HEK293 (cell line): Measurements from ENCODE around the gene TCF7L2.

Experiments used
- EGR2 ChIP-seq: fragments of 450-650 bp; formaldehyde crosslinking; IDR thresholded peaks from 2 replicates; pipeline ENCODE4 v1.5.1; 2016; ENCODE audit warnings: low read depth, missing biosample characterization, missing genetic modification characterization
- HOXA7 ChIP-seq: sonication (generic); formaldehyde crosslinking; IDR thresholded peaks from 2 replicates; pipeline ENCODE4 v1.8.1; 2022; ENCODE audit warnings: missing genetic modification reagents, borderline replicate concordance
- OVOL3 ChIP-seq: fragments of 450-650 bp; formaldehyde crosslinking; IDR thresholded peaks from 2 replicates; pipeline ENCODE4 v1.5.1; 2016; ENCODE audit warnings: missing biosample characterization, missing genetic modification characterization
- PRDM1 ChIP-seq: fragments of 450-650 bp; formaldehyde crosslinking; IDR thresholded peaks from 2 replicates; pipeline ENCODE4; 2016; ENCODE audit warnings: missing biosample characterization, missing genetic modification characterization
- REPIN1 ChIP-seq: fragments of 450-650 bp; formaldehyde crosslinking; IDR thresholded peaks from 2 replicates; pipeline ENCODE4 v1.5.1; 2017; ENCODE audit warnings: missing biosample characterization, missing genetic modification characterization, low read depth
- SCRT1 ChIP-seq: fragments of 450-650 bp; formaldehyde crosslinking; IDR thresholded peaks from 2 replicates; pipeline ENCODE4 v1.5.1; 2016; ENCODE audit warnings: missing biosample characterization, missing genetic modification characterization, borderline replicate concordance
- ZBTB1 ChIP-seq: fragments of 450-650 bp; formaldehyde crosslinking; IDR thresholded peaks from 2 replicates; pipeline ENCODE4 v1.5.1; 2016; ENCODE audit warnings: missing biosample characterization, missing genetic modification characterization
- ZBTB10 ChIP-seq: fragments of 450-650 bp; formaldehyde crosslinking; IDR thresholded peaks from 2 replicates; pipeline ENCODE4 v1.5.1; 2016; ENCODE audit warnings: missing biosample characterization, missing genetic modification characterization
- ZBTB17 ChIP-seq: fragments of 450-650 bp; formaldehyde crosslinking; IDR thresholded peaks from 2 replicates; pipeline ENCODE4 v1.5.1; 2016; ENCODE audit warnings: missing biosample characterization, missing genetic modification characterization
- ZBTB20 ChIP-seq: fragments of 450-650 bp; formaldehyde crosslinking; IDR thresholded peaks from 2 replicates; pipeline ENCODE4 v1.5.1; 2016; ENCODE audit warnings: missing biosample characterization, missing genetic modification characterization
- ZBTB7A ChIP-seq: fragments of 450-650 bp; formaldehyde crosslinking; IDR thresholded peaks from 2 replicates; pipeline ENCODE4 v1.5.1; 2016; ENCODE audit warnings: low read depth, missing biosample characterization, missing genetic modification characterization
- ZIC2 ChIP-seq: fragments of 450-650 bp; formaldehyde crosslinking; IDR thresholded peaks from 2 replicates; pipeline ENCODE4 v1.5.1; 2016; ENCODE audit warnings: missing biosample characterization, missing genetic modification characterization
- ZNF16 ChIP-seq: fragments of 450-650 bp; formaldehyde crosslinking; IDR thresholded peaks from 2 replicates; pipeline ENCODE4 v1.5.1; 2016; ENCODE audit warnings: low read depth, missing biosample characterization, missing genetic modification characterization
- ZNF184 ChIP-seq: fragments of 450-650 bp; IDR thresholded peaks from 2 replicates; pipeline ENCODE4 v1.5.1; 2018; ENCODE audit warnings: missing biosample characterization, mild to moderate bottlenecking, missing genetic modification characterization
- ZNF24 ChIP-seq: fragments of 450-650 bp; formaldehyde crosslinking; IDR thresholded peaks from 2 replicates; pipeline ENCODE4 v1.5.1; 2016; ENCODE audit warnings: missing biosample characterization, missing genetic modification characterization
- ZNF311 ChIP-seq: fragments of 450-650 bp; formaldehyde crosslinking; IDR thresholded peaks from 2 replicates; pipeline ENCODE4 v1.5.1; 2017; ENCODE audit warnings: missing biosample characterization, missing genetic modification characterization, borderline replicate concordance
- ZNF341 ChIP-seq: fragments of 450-650 bp; formaldehyde crosslinking; IDR thresholded peaks from 2 replicates; pipeline ENCODE4; 2016; ENCODE audit warnings: low read depth, missing biosample characterization, missing genetic modification characterization
- ZNF354C ChIP-seq: fragments of 450-650 bp; formaldehyde crosslinking; IDR thresholded peaks from 2 replicates; pipeline ENCODE4 v1.5.1; 2016; ENCODE audit warnings: missing biosample characterization, missing genetic modification characterization, low read depth, borderline replicate concordance
- ZNF362 ChIP-seq: fragments of 450-650 bp; formaldehyde crosslinking; IDR thresholded peaks from 2 replicates; pipeline ENCODE4 v1.5.1; 2016; ENCODE audit warnings: missing biosample characterization, missing genetic modification characterization
- ZNF366 ChIP-seq: fragments of 450-650 bp; formaldehyde crosslinking; conservative IDR thresholded peaks from 2 replicates; pipeline ENCODE4 v1.5.1; 2016; ENCODE audit warnings: missing biosample characterization, missing genetic modification characterization
- ZNF501 ChIP-seq: fragments of 450-650 bp; formaldehyde crosslinking; IDR thresholded peaks from 2 replicates; pipeline ENCODE4 v1.5.1; 2016; ENCODE audit warnings: missing biosample characterization, missing genetic modification characterization
- ZNF529 ChIP-seq: fragments of 450-650 bp; formaldehyde crosslinking; IDR thresholded peaks from 2 replicates; pipeline ENCODE4 v1.5.1; 2017; ENCODE audit warnings: missing genetic modification characterization, missing biosample characterization; ENCODE audit not compliant: insufficient replicate concordance
- ZNF544 ChIP-seq: fragments of 450-650 bp; formaldehyde crosslinking; IDR thresholded peaks from 2 replicates; pipeline ENCODE4 v1.5.0; 2017; ENCODE audit warnings: missing biosample characterization, missing genetic modification characterization
- ZNF555 ChIP-seq: fragments of 450-650 bp; formaldehyde crosslinking; conservative IDR thresholded peaks from 2 replicates; pipeline ENCODE4 v1.5.1; 2017; ENCODE audit warnings: missing biosample characterization, mild to moderate bottlenecking, missing genetic modification characterization, inconsistent platforms
- ZNF660 ChIP-seq: fragments of 450-650 bp; IDR thresholded peaks from 2 replicates; pipeline ENCODE4 v1.5.1; 2018; ENCODE audit warnings: missing biosample characterization, mild to moderate bottlenecking, missing genetic modification characterization
- ZNF664 ChIP-seq: fragments of 450-650 bp; formaldehyde crosslinking; IDR thresholded peaks from 2 replicates; pipeline ENCODE4 v1.5.1; 2016; ENCODE audit warnings: missing biosample characterization, missing genetic modification characterization
- ZNF76 ChIP-seq: fragments of 450-650 bp; formaldehyde crosslinking; IDR thresholded peaks from 2 replicates; pipeline ENCODE4; 2016; ENCODE audit warnings: low read depth, missing biosample characterization, missing genetic modification characterization, borderline replicate concordance
- ZNF776 ChIP-seq: fragments of 450-650 bp; formaldehyde crosslinking; IDR thresholded peaks from 2 replicates; pipeline ENCODE4 v1.5.0; 2017; ENCODE audit warnings: missing biosample characterization, missing genetic modification characterization, borderline replicate concordance
- ZNF777 ChIP-seq: fragments of 450-650 bp; formaldehyde crosslinking; IDR thresholded peaks from 2 replicates; pipeline ENCODE4 v1.5.1; 2017; ENCODE audit warnings: missing biosample characterization, missing genetic modification characterization, borderline replicate concordance
- ZSCAN16 ChIP-seq: fragments of 450-650 bp; formaldehyde crosslinking; IDR thresholded peaks from 2 replicates; pipeline ENCODE4 v1.5.1; 2016; ENCODE audit warnings: missing biosample characterization, missing genetic modification characterization
- ZSCAN30 ChIP-seq: fragments of 450-650 bp; IDR thresholded peaks from 2 replicates; pipeline ENCODE4 v1.5.1; 2018; ENCODE audit warnings: missing biosample characterization, mild to moderate bottlenecking, missing genetic modification characterization, moderate library complexity
- ZXDB ChIP-seq: fragments of 450-650 bp; formaldehyde crosslinking; IDR thresholded peaks from 2 replicates; pipeline ENCODE4 v1.5.1; 2016; ENCODE audit warnings: missing biosample characterization, missing genetic modification characterization
- TF ChIP-seq, protein P1 (sequence below): fragments of 450-650 bp; formaldehyde crosslinking; IDR thresholded peaks from 2 replicates; pipeline ENCODE4 v1.5.1; 2016; ENCODE audit warnings: missing biosample characterization, missing genetic modification characterization, low read depth

The TCF7L2 gene

DNA sequence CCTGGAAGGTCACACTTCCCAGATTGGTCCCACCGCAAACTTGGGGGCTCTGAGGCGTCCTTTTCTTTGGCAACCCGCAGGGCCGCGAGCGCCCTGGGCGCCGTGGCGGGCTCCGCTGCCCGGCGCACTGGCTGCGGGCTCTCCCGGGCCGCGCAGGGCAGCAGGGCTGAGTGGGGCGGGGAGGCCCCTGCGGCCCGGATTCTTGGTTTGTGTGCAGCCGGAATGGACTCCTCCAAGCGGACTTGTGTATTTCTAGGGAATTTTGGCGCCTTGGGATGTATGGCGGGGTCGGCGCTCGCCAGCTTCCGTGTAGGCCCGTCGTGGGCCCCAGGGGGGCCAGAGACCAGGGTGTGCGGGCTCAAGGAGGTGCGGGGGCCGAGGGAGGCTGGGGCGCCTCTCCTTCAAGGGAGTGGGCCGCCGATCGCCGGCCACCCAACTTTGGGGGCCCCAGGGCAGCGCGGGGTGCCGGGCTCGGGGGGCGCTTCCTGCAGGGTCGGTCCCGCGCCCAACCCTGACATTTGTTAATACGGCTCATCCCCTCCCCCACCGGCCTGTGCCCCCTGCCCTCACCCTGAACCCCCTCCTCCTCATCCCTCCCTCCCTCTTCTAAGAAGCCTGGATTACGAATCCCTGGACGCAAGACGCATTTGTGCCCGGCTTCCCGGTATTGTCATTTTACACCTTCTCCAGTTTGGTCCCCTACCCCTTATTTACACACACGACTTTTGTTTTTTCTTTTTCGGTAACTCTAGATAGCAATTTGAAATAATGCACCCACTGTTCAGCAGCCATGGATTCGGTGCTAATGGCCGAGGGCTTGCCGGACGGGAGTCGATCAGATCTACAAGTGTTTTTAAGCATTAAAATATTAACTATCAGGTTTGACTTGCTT, 2.5 kb downstream of the TCF7L2 start (continued):
- TF ChIP-seq ZNF16 (no peak), OVOL3 (tag by site-specific recombination) (no peak), ZBTB10 (tag by site-specific recombination) (peak; percentile 87), ZBTB17 (tag by site-specific recombination) (no peak), ZNF341 (tag by site-specific recombination) (no peak), ZNF76 (tag by site-specific recombination) (no peak), ZXDB (tag by site-specific recombination) (no peak; the same call in 1 of the 2 replicates), ZBTB7A (tag by site-specific recombination) (peak; percentile 15; the same call in 1 of the 2 replicates), ZBTB1 (no peak), EGR2 (tag by site-specific recombination) (0 out of 2 replicates have a peak, but pooled peaks have one; percentile 23), SCRT1 (0 out of 2 replicates have a peak, but pooled peaks have one; percentile 15), HOXA7 (CRISPR knock-in tag) (no peak), ZNF529 (no peak), ZBTB20 (tag by site-specific recombination) (peak; percentile 90), ZNF555 (tag by site-specific recombination) (no peak), ZNF354C (tag by site-specific recombination) (no peak), ZNF24 (no peak), ZNF660 (tag by site-specific recombination) (peak; percentile 55; the same call in 1 of the 2 replicates), ZNF777 (no peak), ZNF184 (tag by site-specific recombination) (no peak), ZNF366 (peak; percentile 71), ZSCAN16 (tag by site-specific recombination) (no peak), ZNF544 (tag by site-specific recombination) (no peak), ZNF362 (no peak), ZNF776 (tag by site-specific recombination) (no peak), ZSCAN30 (no peak; the same call in 1 of the 2 replicates), ZNF664 (tag by site-specific recombination) (no peak), PRDM1 (tag by site-specific recombination) (no peak), ZIC2 (peak; percentile 17; the same call in 1 of the 2 replicates), REPIN1 (tag by site-specific recombination) (no peak), ZNF311 (tag by site-specific recombination) (no peak), ZNF501 (tag by site-specific recombination) (no peak)
- TF ChIP-seq, protein P1, sequence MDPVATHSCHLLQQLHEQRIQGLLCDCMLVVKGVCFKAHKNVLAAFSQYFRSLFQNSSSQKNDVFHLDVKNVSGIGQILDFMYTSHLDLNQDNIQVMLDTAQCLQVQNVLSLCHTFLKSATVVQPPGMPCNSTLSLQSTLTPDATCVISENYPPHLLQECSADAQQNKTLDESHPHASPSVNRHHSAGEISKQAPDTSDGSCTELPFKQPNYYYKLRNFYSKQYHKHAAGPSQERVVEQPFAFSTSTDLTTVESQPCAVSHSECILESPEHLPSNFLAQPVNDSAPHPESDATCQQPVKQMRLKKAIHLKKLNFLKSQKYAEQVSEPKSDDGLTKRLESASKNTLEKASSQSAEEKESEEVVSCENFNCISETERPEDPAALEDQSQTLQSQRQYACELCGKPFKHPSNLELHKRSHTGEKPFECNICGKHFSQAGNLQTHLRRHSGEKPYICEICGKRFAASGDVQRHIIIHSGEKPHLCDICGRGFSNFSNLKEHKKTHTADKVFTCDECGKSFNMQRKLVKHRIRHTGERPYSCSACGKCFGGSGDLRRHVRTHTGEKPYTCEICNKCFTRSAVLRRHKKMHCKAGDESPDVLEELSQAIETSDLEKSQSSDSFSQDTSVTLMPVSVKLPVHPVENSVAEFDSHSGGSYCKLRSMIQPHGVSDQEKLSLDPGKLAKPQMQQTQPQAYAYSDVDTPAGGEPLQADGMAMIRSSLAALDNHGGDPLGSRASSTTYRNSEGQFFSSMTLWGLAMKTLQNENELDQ (tag by site-specific recombination), result no peak
